HG02938 (cell line): ENCODE results near the gene ZNF865.

Experiments used
- ATAC-seq: cut with Tn5 transposase; IDR thresholded peaks from one replicate; pipeline ENCODE4 v1.9.1; 2021; ENCODE audit warnings: mild to moderate bottlenecking, moderate library complexity; ENCODE audit not compliant: unreplicated experiment

Gene ZNF865

DNA sequence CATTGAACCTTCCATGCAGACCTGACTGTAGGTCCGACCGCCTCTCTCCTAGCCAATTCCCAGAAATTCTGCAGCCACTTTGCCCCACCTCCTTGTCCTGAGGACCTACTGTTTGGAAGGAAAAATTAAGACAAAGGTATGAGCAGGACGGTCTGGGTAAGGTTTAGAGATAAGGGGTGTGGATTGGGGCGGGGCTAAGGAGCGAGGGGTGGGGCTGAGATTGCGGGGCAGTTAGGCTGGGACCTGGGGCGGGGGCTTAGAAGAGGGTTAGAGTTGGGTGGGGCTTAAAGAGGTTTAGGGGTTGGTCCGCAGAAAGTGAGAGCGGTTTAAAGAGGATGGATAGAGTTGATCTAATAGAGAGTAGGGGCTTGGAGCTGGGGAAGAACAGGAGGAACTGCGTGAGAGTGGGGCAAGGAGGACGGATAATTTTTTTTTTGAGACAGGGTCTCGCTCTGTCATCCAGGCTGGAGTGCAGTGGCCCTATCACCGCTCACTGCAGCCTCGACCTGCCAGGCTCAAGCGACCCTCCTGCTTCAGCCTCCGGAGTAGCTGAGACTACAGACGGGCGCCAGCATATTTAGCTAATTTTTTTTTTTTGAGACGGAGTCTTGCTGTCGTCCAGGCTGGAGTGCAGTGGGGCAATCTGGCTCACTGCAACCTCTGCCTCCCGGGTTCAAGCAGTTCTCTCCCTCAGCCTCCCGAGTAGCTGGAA is 1.7 kb upstream of the ZNF865 start:
- ATAC-seq: no peak

DNA sequence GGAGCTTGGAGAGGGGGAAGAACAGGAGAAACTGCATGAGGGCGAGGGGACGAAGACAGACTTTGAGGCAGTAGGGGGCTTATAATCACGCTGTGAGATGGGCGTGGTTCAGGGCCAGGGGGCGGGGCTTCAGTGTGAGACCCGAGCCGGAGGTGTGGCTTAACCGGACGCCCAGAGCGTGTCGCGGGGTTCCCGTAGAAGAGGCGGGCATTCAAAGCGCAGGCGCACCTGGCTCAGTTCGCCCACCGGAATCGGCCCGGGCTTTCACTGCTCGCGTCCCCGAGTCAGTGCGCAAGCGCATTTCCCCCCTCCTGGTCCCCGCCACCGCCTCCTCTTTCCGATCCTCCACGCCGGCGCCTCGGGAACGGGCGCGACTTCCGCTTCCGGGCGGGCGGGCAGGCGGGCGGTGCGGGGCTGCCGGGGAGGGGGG is 225 bp upstream of the ZNF865 start:
- peak; percentile 68 for ATAC-seq

DNA sequence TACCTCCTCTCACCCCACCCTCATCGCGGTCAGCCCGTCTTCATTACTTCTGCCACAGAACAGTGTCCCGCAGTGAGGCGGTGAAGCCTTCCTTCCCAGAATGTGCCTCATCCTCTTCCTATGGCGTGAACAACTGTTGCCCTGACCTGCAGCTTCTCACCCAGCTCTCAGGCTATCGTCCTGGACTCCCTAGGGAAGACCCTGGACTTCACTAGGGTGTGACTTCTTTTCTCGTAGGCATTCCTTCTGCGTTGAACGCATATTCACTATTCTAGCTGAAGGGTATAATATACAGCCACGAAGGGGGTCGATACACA is 982 bp downstream of the ZNF865 start:
- ATAC-seq: no peak

DNA sequence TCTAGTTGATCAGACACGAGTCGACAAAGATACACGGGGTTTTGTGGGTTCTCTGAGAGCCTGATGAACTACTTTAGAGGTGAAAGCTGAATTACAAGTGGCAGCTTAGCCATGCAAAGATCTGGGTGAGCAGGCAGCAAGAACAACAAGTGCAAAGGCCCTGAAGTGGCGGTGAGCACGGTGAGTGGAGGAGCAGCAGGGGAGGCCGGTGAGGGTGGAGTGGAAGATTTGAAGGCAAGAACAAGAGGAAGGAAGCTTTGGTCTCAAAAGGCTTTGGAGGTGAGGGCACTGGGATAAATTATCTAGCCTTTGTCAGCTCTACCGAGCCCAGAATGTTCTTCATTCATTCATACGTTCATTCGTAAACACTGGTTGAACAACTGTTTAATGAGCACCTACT is 1.4 kb downstream of the ZNF865 start:
- ATAC-seq: no peak

DNA sequence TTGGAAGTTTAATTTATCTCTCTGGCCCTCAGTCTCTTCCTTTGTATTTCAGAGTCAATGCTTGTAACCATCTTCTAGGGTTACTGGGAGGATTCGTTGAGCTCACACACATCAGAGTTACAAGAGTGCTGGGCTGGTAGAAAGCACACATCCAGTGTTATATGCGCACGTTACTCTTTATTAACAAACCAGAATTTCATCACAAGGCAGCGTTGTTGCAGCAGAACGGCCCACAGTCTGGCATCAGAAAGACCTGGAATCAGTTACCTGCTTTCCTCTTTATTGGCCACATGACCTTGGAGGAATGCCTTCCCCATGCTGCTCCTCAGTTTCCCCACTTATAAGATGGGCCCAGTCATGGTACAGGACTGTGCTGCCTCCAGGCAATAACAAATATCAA is 3.9 kb downstream of the ZNF865 start:
- ATAC-seq: no peak

DNA sequence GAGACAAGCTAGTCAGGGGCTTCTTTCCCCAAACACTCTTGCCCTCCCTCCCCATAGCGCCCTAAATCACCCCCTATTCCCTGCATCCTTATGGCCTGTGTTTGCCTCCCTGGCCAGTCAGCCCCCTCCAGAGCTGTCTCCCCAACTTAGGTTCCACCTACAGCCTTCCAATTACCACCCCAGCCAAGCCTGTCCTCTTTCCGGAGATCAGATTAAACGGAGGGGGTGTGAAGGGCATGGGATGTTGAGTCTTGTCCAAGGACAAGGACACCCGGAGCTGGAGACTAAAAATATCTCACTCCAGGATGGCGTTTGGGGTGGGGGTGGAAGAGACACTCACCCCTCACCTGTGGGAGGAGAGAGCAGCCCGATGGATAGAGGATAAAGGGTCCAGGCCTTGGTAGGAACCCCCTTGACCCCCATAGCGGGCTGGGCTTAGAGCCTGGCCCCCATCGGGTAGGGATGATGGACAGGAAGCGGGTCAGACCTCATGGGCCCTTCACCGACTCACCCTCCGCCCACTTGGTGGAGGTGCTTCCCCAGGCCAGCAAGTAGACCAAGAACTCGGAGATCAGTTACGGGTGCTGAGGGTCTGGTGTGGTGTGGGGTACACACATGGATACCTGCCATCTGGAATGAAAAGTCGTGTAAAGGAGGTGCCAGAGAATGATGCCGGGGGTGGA is 6.0 kb downstream of the ZNF865 start:
- no peak for ATAC-seq

DNA sequence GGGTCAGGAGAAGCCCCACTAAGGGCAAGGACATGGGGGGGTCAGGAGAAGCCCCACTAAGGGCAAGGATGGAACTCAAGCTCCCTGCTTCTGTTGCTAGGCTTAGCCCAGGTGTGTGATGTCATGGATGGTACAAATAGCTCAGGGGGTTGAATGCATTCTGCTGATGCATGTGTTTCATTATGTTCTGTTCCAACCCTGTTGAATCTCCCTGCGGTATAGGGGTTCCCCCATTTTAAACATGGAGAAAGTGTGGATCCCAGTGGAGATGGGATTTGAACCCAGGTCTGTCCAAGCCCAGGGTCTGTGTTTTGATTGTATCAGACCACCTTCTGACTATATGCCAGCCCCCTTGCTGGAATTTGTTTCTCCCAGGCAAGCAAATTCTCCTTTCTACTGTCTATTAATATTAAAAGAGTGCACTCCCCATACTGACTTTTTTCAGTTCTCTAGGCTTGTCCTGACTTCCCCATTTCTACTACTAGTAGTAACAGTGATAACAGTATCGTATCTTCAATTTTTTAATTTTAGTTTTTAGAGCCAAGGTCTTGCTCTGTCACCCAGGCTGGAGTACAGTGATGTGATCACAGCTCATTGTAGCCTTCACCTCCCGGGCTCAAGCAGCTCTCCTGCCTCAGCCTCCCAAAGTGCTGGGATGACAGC is 6.7 kb downstream of the ZNF865 start:
- ATAC-seq: no peak

DNA sequence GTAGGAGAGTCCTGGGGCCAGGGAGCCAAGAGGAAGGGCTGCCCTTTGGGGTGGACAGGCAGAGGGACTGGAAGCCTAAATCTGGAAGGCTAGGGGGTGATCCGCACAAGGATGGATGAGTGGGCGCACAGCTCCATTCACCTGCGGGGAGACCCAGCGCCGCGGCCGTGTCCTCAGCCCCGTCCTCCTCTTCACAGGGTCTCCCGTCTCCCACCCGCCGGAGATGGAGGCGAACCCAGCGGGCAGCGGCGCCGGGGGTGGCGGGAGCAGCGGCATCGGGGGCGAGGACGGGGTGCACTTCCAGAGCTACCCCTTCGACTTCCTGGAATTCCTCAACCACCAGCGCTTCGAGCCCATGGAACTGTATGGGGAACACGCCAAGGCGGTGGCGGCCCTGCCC is 7.9 kb downstream of the ZNF865 start:
- ATAC-seq: no peak

DNA sequence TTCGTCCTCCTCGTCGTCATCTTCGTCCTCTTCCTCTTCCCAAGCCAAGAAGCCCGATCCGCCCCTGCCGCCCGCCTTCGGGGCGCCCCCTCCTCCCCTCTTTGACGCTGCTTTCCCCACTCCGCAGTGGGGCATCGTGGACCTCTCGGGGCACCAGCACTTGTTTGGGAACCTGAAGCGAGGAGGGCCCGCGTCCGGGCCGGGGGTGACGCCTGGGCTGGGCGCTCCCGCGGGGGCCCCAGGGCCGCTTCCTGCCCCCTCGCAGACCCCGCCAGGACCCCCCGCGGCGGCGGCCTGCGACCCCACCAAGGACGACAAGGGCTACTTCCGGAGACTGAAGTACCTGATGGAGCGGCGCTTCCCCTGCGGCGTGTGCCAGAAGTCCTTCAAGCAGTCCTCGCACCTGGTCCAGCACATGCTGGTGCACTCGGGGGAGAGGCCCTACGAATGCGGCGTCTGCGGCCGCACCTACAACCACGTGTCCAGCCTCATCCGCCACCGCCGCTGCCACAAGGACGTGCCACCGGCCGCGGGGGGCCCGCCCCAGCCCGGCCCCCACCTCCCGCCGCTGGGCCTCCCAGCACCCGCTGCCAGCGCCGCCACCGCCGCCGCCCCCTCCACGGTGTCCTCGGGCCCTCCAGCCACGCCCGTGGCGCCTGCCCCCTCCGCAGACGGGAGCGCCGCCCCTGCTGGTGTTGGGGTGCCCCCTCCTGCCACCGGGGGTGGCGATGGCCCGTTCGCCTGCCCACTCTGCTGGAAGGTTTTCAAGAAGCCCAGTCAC is 8.7 kb downstream of the ZNF865 start:
- ATAC-seq: no peak

DNA sequence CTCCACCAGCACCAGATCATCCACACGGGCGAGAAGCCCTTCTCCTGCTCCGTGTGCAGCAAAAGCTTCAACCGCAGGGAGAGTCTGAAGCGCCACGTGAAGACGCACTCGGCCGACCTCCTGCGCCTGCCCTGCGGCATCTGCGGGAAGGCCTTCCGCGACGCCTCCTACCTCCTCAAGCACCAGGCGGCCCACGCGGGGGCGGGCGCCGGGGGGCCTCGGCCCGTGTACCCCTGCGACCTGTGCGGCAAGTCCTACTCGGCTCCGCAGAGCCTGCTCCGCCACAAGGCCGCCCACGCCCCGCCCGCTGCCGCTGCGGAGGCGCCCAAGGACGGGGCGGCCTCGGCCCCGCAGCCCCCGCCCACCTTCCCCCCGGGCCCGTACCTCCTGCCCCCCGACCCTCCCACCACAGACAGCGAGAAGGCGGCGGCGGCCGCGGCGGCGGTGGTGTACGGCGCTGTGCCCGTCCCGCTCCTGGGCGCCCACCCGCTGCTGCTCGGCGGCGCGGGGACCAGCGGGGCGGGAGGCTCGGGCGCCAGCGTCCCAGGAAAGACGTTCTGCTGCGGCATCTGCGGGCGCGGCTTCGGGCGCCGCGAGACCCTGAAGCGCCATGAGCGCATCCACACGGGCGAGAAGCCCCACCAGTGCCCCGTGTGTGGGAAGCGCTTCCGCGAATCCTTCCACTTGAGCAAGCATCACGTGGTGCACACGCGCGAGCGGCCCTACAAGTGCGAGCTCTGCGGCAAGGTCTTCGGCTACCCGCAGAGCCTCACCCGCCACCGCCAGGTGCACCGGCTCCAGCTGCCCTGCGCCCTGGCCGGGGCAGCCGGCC is 9.5 kb downstream of the ZNF865 start:
- no peak for ATAC-seq

DNA sequence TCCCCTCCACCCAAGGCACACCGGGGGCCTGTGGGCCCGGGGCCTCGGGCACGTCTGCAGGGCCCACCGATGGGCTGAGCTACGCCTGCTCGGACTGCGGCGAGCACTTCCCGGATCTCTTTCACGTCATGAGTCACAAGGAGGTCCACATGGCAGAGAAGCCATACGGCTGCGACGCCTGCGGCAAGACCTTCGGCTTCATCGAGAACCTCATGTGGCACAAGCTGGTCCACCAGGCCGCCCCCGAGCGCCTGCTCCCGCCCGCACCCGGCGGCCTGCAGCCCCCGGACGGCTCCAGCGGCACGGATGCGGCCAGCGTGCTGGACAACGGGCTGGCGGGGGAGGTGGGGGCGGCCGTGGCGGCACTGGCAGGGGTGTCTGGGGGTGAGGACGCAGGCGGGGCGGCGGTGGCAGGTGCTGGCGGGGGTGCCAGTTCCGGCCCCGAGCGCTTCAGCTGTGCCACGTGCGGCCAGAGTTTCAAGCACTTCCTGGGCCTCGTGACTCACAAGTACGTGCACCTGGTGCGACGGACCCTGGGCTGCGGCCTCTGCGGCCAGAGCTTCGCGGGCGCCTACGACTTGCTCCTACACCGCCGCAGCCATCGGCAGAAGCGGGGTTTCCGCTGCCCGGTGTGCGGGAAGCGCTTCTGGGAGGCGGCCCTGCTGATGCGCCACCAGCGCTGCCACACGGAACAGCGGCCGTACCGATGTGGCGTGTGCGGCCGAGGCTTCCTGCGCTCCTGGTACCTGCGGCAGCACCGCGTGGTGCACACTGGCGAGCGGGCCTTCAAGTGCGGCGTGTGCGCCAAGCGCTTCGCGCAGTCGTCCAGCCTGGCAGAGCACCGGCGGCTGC is 10.3 kb downstream of the ZNF865 start:
- ATAC-seq: no peak

DNA sequence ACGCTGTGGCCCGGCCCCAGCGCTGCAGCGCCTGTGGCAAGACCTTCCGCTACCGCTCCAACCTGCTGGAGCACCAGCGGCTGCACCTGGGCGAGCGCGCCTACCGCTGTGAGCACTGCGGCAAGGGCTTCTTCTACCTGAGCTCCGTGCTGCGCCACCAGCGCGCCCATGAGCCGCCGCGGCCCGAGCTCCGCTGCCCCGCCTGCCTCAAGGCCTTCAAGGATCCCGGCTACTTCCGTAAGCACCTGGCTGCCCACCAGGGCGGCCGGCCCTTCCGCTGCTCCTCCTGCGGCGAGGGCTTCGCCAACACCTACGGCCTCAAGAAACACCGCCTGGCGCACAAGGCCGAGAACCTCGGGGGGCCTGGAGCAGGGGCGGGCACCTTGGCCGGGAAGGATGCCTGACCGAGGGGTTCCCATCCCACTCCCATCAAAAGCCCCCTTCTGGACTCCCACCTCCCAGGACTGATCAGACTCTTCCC is 11.0 kb downstream of the ZNF865 start:
- no peak for ATAC-seq

DNA sequence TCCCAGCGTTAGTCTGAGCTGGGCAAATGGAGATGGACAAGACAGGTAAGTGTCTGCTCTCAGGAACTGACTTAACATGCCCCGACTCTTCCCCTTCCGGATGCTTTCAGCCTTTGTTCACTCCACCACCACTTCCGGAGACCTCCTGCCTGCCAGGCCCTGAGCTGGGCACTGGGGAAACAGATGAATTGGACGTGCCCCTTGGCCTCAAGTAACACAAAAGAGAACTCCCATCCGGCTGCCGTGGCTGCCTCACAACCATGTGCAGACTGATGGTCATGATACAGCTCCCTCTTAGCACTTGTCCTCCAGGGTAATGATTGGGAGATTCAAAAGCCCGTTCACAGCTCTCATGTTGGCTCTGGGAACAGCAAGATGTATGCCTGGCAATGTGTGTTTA is 12.0 kb downstream of the ZNF865 start:
- no peak for ATAC-seq

DNA sequence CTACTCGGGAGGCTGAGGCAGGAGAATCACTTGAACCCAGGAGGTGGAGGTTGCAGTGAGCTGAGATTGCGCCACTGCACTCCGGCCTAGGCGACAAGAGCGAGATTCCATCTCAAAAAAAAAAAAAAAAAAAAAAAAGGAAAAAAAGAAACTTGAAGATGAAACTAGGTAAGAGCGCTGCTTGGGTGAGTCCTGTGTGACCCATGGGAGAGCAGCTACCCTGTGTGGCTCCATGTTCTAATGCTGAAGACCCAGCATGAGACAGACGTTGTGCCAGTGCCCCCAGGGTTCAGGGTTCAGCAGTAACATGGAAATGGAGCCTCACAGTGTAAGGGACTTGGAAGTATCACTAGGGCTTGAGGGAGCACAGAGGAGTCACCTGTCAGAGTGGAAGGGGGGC is 13.0 kb downstream of the ZNF865 start:
- no peak for ATAC-seq

DNA sequence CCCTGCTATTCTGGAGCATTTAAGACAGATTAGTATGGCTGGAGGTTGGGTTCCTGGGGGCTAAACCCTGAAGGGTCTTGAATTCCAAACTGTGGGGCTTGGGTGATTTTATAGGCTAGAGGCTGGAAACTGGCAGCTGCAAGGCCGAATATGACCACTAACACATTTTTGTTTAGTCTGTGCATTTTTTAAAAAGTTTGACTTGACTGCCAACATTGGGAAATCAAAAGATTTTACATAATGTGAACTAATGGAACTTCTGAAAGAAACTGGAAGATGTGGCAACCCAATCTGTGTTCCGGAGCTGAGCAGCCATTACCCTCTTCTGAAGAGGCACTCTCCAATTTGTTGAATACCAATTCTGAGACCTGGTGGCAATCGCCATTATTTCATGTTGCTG is 13.8 kb downstream of the ZNF865 start:
- no peak for ATAC-seq

DNA sequence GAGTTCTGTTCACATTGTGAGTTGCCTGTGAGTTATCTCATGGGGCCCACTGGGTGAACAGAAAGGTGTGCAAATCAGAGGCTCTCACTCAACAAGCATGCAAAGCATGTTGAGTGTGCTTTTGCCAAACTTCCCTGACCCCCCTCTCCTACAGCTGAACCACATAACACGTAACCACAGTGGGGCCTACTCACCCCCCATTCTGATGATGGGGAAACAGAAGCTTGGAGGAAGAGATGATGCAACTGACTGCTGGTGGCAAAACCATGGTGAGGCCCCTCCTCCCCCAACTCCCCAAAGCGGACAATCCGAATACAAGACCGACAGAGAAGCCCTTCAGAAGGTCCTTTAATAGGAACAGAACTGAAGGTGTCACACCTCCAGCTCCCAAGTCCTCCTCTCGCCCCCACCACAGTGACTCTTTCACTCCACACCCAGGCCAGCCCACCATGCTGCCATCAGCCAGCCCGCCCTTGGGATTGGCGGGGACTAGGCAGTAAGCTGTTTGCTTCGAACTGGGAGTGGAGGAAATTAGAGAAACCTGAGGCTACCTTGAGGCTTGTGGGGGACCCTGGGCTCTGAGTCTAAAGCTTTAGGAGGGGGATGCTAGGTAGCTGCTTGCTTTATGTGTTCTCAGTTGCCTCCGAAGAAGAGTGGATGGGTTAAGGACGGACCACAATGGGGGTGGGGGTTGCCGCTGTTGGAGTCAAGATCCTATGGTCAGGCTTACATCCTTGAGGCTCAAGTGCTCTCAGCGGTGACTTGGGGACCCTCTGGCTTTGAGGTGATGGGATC is 15.2 kb downstream of the ZNF865 start:
- no peak for ATAC-seq

DNA sequence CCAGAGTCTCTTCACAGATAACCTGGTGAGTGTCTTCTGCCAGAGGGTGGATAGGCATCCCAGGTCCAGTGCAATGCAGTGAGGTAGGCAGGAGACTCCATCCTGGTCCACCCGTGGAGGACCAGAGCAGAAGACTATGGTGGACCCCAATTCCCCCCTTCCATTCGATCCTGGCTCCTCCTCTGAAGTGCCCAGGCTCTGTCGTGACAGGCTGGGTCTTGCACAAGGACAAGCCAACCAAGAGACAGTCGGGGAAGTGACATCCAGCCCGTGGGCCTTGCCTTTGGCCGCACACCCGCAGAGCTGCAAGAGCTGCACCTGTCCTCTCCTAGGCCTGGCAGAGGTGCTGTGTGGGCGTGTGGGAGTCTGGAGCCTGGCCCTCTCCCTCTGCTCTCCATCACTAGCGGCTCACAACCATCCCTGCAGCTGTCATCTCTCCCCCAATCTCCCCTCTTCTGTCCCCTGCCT is 15.8 kb downstream of the ZNF865 start:
- no peak for ATAC-seq

DNA sequence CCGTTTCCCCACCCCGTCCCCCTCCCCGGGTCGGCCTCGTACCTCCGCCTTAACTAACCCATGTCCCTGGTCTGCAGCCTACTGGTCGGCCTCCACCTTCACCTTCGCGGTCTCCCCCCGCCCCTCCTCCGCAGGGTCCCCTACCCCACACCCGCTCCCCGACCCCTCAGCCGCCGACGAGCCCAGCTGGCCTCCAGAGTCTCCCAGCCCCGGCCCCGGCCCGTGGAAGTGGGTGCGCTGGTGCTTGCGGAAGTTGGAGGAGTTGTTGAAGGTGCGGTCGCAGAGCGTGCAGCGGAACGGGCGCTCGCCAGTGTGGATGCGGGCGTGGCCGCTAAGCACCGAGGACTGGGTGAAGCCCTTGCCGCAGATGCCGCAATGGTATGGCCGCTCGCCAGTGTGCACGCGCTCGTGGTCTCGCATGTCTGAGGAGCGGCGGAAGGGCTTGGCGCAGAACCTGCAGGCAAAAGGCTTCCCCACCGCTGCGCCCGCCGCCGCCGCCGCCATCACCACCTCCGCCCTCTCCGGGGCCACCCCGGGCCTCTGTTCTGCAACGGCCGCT is 16.3 kb downstream of the ZNF865 start:
- no peak for ATAC-seq
